Activated naive CD4-positive, alpha-beta T cell treated with anti-CD3 and anti-CD28 coated beads, Interleukin-2, amount 10 ng/mL, durations not matched to agents 7 days and 5 days (primary cell): ENCODE measurements around the gene ZWILCH.

Experiments
- CTCF ChIA-PET: fragments of 350-600 bp; sonication (Branson Sonifier 250); formaldehyde crosslinking; loops from one replicate; lab custom pipeline; 2021; ENCODE audit warnings: antibody characterized with exemption; lab: Charles Lee
- DNase-seq: peaks from one replicate; pipeline ENCODE4 v3.0.0-alpha.2; 2020
- H3K27ac Mint-ChIP-seq: one replicate; pipeline ENCODE4 v1.8.0; 2021; ENCODE audit warnings: mild to moderate bottlenecking, moderate library complexity, mixed read lengths
- H3K27me3 Mint-ChIP-seq: one replicate; pipeline ENCODE4 v1.8.0; 2021; ENCODE audit warnings: mild to moderate bottlenecking, mixed read lengths
- H3K36me3 Mint-ChIP-seq: one replicate; pipeline ENCODE4 v1.8.0; 2021; ENCODE audit warnings: mixed read lengths
- H3K4me1 Mint-ChIP-seq: one replicate; pipeline ENCODE4 v1.8.0; 2021; ENCODE audit warnings: mixed read lengths
- H3K4me3 Mint-ChIP-seq: one replicate; pipeline ENCODE4 v1.8.0; 2021; ENCODE audit warnings: mild to moderate bottlenecking, moderate library complexity, mixed read lengths
- H3K9me3 Mint-ChIP-seq: one replicate; pipeline ENCODE4 v1.8.0; 2021; ENCODE audit warnings: mixed read lengths

Gene ZWILCH

DNA sequence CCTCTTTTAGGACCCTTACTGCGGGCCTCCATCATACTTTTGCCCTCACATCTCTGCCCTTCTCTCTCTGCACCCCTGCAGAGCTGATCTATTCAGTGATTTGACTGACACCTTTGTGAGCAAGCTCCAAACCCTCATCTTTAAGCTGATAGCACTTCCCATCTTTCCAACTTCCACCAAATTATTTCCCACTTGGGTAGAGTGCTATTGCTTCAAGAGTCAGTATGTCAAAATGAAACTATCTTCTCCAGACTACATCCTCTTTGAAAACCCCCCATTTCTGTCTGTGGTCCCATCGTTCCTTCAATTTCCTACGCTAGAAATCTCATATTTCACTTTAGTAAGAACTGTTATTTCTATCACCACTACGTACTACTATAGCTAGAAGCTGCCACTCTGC is 19.7 kb downstream of the ZWILCH start:
- CTCF ChIA-PET, result no interaction called here
- DNase-seq, result no peak
- H3K27ac Mint-ChIP-seq, result no peak overlapping the region

GRCh38 chr15:66535056-66535455 is 29.9 kb downstream of the ZWILCH start:
- Mint-ChIP-seq H3K9me3 (no peaks in the 10 kb centered on the region), H3K4me3 (no peak overlapping the region), H3K36me3 (peaks cover 25% of the 10 kb centered on the region), H3K4me1 (no peaks in the 10 kb centered on the region), H3K27me3 (no peaks in the 10 kb centered on the region), H3K27ac (no peak overlapping the region)
- DNase-seq, result no peak
- CTCF ChIA-PET, result interaction anchor here (0.6 to 0.7 kb wide), 2 partner anchors 37 to 330 kb away, joined by 3 read pairs; no protein-coding TSS in a partner anchor

More for the DNA sequence above, 19.7 kb downstream of the ZWILCH start:
- H3K36me3 Mint-ChIP-seq, result peaks cover 41% of the 10 kb centered on the region
- no peaks in the 10 kb centered on the region for H3K9me3 Mint-ChIP-seq
- H3K27me3 Mint-ChIP-seq, result no peaks in the 10 kb centered on the region
- H3K4me3 Mint-ChIP-seq, result no peak overlapping the region
- H3K4me1 Mint-ChIP-seq, result no peaks in the 10 kb centered on the region

GRCh38 chr15:66542896-66543295 is 37.8 kb downstream of the ZWILCH start:
- DNase-seq, result no peak
- H3K4me1 Mint-ChIP-seq, result no peaks in the 10 kb centered on the region
- H3K36me3 Mint-ChIP-seq, result peaks cover 29% of the 10 kb centered on the region
- H3K9me3 Mint-ChIP-seq, result no peaks in the 10 kb centered on the region
- H3K4me3 Mint-ChIP-seq, result no peak overlapping the region
- CTCF ChIA-PET, result no interaction called here
- no peak overlapping the region for H3K27ac Mint-ChIP-seq
- H3K27me3 Mint-ChIP-seq, result no peaks in the 10 kb centered on the region

- DNase-seq, result no peak
- H3K4me3 Mint-ChIP-seq, result no peak overlapping the region
- H3K9me3 Mint-ChIP-seq, result no peaks in the 10 kb centered on the region
- no peaks in the 10 kb centered on the region for H3K4me1 Mint-ChIP-seq
- H3K27me3 Mint-ChIP-seq, result no peaks in the 10 kb centered on the region
- CTCF ChIA-PET, result no interaction called here
- peaks cover 21% of the 10 kb centered on the region for H3K36me3 Mint-ChIP-seq
- no peak overlapping the region for H3K27ac Mint-ChIP-seq
These were observed 40.1 kb downstream of the ZWILCH start for GRCh38 chr15:66545255-66545654.

DNA sequence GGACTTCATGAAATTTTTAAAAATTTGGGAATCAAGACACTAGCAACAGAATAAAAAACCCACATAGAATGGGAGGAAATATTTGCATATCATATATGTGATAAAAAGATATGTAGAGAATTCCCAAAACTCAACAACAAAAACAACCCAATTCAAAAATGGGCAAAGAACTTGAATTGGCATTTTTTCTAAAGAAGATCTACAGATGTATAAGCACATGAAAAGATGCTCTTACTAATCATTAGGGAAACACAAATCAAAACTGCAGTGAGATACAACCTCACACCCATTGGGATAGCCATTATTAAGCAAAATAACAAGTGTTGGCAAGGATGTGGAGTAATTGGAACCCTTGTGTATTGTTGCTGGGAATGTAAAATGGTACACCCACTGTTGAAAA is 50.6 kb downstream of the ZWILCH start:
- CTCF ChIA-PET, result interaction anchor here (2.1 kb wide), 1 partner anchor 11 kb away, joined by 5 read pairs; no protein-coding TSS in a partner anchor
- no peak for DNase-seq
- no peaks in the 10 kb centered on the region for H3K27me3 Mint-ChIP-seq
- H3K9me3 Mint-ChIP-seq, result peaks cover 2% of the 10 kb centered on the region
- no peak overlapping the region for H3K27ac Mint-ChIP-seq
- no peaks in the 10 kb centered on the region for H3K4me1 Mint-ChIP-seq
- H3K36me3 Mint-ChIP-seq, result peaks cover 16% of the 10 kb centered on the region
- no peak overlapping the region for H3K4me3 Mint-ChIP-seq

GRCh38 chr15:66558271-66558670 is 53.1 kb downstream of the ZWILCH start:
- Mint-ChIP-seq H3K4me3 (no peak overlapping the region), H3K36me3 (peaks cover 5% of the 10 kb centered on the region), H3K27ac (no peak overlapping the region), H3K9me3 (peaks cover 2% of the 10 kb centered on the region), H3K27me3 (no peaks in the 10 kb centered on the region), H3K4me1 (no peaks in the 10 kb centered on the region)
- CTCF ChIA-PET, result no interaction called here
- no peak for DNase-seq

GRCh38 chr15:66560856-66561525 is 55.9 kb downstream of the ZWILCH start:
- H3K4me1 Mint-ChIP-seq, result no peaks in the 10 kb centered on the region
- no peaks in the 10 kb centered on the region for H3K27me3 Mint-ChIP-seq
- no peak overlapping the region for H3K27ac Mint-ChIP-seq
- CTCF ChIA-PET, result no interaction called here
- H3K4me3 Mint-ChIP-seq, result no peak overlapping the region
- no peaks in the 10 kb centered on the region for H3K36me3 Mint-ChIP-seq
- no peaks in the 10 kb centered on the region for H3K9me3 Mint-ChIP-seq
- no peak for DNase-seq

DNA sequence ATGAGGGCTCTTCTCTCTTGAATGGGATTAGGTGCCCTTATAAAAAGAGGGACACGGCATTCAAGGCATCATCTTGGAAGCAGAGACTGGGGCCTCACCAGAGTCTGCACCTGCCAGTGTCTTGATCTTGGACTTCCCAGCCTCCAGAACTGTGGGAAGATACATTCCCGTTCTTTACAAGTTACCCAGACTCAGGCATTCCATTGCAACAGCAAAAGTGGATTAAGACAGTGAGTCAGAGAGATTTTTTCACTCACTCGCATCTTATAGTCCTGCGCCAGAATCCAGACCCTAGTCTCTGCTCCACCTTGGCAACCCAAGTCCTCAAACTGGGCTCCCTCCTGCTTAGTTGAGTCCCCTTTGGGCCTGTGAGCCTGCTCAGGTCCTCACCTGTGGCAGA is 58.0 kb downstream of the ZWILCH start:
- no peak for DNase-seq
- Mint-ChIP-seq H3K4me1 (peaks cover 6% of the 10 kb centered on the region), H3K27me3 (peaks cover 7% of the 10 kb centered on the region), H3K27ac (no peak overlapping the region), H3K9me3 (no peaks in the 10 kb centered on the region), H3K4me3 (no peak overlapping the region), H3K36me3 (no peaks in the 10 kb centered on the region)
- CTCF ChIA-PET, result no interaction called here

- Mint-ChIP-seq H3K4me3 (no peak overlapping the region), H3K9me3 (no peaks in the 10 kb centered on the region), H3K27ac (no peak overlapping the region), H3K4me1 (peaks cover 6% of the 10 kb centered on the region), H3K27me3 (peaks cover 7% of the 10 kb centered on the region), H3K36me3 (no peaks in the 10 kb centered on the region)
- DNase-seq, result no peak
- CTCF ChIA-PET, result no interaction called here
These were observed 58.5 kb downstream of the ZWILCH start for GRCh38 chr15:66563566-66564110.

GRCh38 chr15:66564136-66565041 is 59.3 kb downstream of the ZWILCH start:
- Mint-ChIP-seq H3K9me3 (no peaks in the 10 kb centered on the region), H3K4me3 (no peak overlapping the region), H3K36me3 (no peaks in the 10 kb centered on the region), H3K27ac (no peak overlapping the region), H3K27me3 (peaks cover 7% of the 10 kb centered on the region), H3K4me1 (peaks cover 6% of the 10 kb centered on the region)
- DNase-seq, result no peak
- CTCF ChIA-PET, result interaction anchor here (1.5 kb wide), 1 partner anchor 10 kb away, joined by 6 read pairs; no protein-coding TSS in a partner anchor

- Mint-ChIP-seq H3K27ac (no peak overlapping the region), H3K27me3 (peaks cover 7% of the 10 kb centered on the region), H3K4me3 (no peak overlapping the region), H3K36me3 (no peaks in the 10 kb centered on the region), H3K4me1 (peaks cover 6% of the 10 kb centered on the region), H3K9me3 (no peaks in the 10 kb centered on the region)
- no peak for DNase-seq
- CTCF ChIA-PET, result interaction anchor here (1.0 to 1.5 kb wide), 2 partner anchors 10 to 44 kb away, joined by 3 to 6 read pairs; no protein-coding TSS in a partner anchor
These were observed 60.1 kb downstream of the ZWILCH start for GRCh38 chr15:66565141-66565641.

DNA sequence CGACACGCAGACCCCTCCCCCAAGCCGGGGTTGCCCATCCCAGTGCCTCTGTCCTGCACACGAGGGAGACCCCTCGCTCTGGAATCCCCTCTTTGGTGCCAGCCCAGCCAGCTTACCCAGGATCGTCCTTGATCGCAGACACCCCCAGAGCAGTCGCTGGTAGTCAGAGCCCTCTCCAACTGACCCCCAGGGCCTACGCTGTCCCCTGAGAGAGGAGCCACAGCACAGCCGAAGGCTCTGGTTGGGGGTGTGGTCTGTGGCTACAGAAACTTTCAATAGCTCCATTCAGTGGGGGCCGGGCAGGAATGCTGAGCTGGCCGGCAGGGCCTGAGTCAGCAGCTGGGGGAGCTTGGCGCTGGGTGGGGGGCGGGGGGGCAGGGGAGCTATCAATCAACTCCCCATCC is 60.6 kb downstream of the ZWILCH start, which contains the start of gene LCTL:
Gene LCTL (minus strand): TSS at position 258 of the 404 bp plus-strand sequence. CDS start 633 bp downstream, outside the sequence.
- Mint-ChIP-seq H3K27ac (no peak within 1 kb of the TSS), H3K4me1 (peaks cover 6% of the 10 kb centered on the region), H3K36me3 (no peaks in the 10 kb centered on the region), H3K4me3 (no peak within 1 kb of the TSS), H3K9me3 (no peaks in the 10 kb centered on the region), H3K27me3 (peaks cover 7% of the 10 kb centered on the region)
- no peak for DNase-seq
- CTCF ChIA-PET, result interaction anchor here (1.0 to 1.5 kb wide), 3 partner anchors 9 to 45 kb away, joined by 3 to 6 read pairs (median 5); no protein-coding TSS in a partner anchor

- H3K4me3 Mint-ChIP-seq, result no peak overlapping the region
- peaks cover 7% of the 10 kb centered on the region for H3K27me3 Mint-ChIP-seq
- no peaks in the 10 kb centered on the region for H3K9me3 Mint-ChIP-seq
- CTCF ChIA-PET, result interaction anchor here (1.1 to 1.4 kb wide), 3 partner anchors 9 to 18 kb away, joined by 3 to 5 read pairs (median 4); no protein-coding TSS in a partner anchor
- DNase-seq, result peak; percentile 71
- H3K27ac Mint-ChIP-seq, result no peak overlapping the region
- no peaks in the 10 kb centered on the region for H3K36me3 Mint-ChIP-seq
- peaks cover 6% of the 10 kb centered on the region for H3K4me1 Mint-ChIP-seq
These were observed 61.9 kb downstream of the ZWILCH start for GRCh38 chr15:66566963-66567531.
